Uterus (tissue), 2 donors: Measurements from ENCODE around the gene U2SURP.

Source experiments
- CTCF ChIP-seq, 4 experiments: fragments of 200-600 bp in 2 of 4; fragments of 450-650 bp in 2 of 4; sonication (generic) in 2 of 4; IDR thresholded peaks; one replicate each; pipeline ENCODE4 v1.5.1; 2016 to 2019; ENCODE audit warnings: antibody characterized with exemption in 4 of 4, mild to moderate bottlenecking in 2 of 4, moderate library complexity in 1 of 4
- POLR2A ChIP-seq, 2 donors: fragments of 450-650 bp; IDR thresholded peaks; one replicate each; pipeline ENCODE4 v1.6.1; 2016; ENCODE audit warnings: antibody characterized with exemption in 2 of 2, mild to moderate bottlenecking in 1 of 2, moderate library complexity in 1 of 2

- TF ChIP-seq CTCF (IDR thresholded peaks at IDR 0.05) (no peak), POLR2A (IDR thresholded peaks at IDR 0.05) (no peak)
These were observed 9.0 kb upstream of the U2SURP start for GRCh38 chr3:142992323-142992722.
